Cardiac fibroblast (primary cell): Measurements from ENCODE around the gene SH3RF3.
A peak's percentile ranks its signal among the peaks of the same experiment; 100 is the strongest.

Source experiments
- DNase-seq, 2 donors: peaks; one replicate each; pipeline versions ENCODE4 v3.0.0 to v3.0.0-alpha.2; 2010; ENCODE audit warnings: low read depth in 2 of 2
- H3K4me3 ChIP-seq, 2 donors: replicated peaks in 1 of 2; 1 replicate in 1 of 2; 2 replicates in 1 of 2; pipeline ENCODE4 v1.5.1; 2011; ENCODE audit warnings: low read depth in 2 of 2, low read length in 2 of 2, mild to moderate bottlenecking in 2 of 2, moderate library complexity in 1 of 2
- CTCF ChIP-seq: IDR thresholded peaks from one replicate; pipeline ENCODE4 v1.5.1; 2011; ENCODE audit warnings: low read depth, mild to moderate bottlenecking, low read length, inconsistent platforms

SH3RF3 gene

GRCh38 chr2:109486711-109487535, 357.9 kb downstream of the SH3RF3 start:
- peak; percentile 26 to 54 for DNase-seq
- H3K4me3 ChIP-seq: no peak overlapping the region

GRCh38 chr2:109487536-109487869, 358.5 kb downstream of the SH3RF3 start:
- H3K4me3 ChIP-seq: no peak overlapping the region
- DNase-seq: no peak
- no peak for TF ChIP-seq CTCF

More at GRCh38 chr2:109486711-109487535, 357.9 kb downstream of the SH3RF3 start:
- no peak for TF ChIP-seq CTCF

- TF ChIP-seq CTCF: no peak
- DNase-seq: no peak
- no peak overlapping the region for H3K4me3 ChIP-seq
These were observed 359.1 kb downstream of the SH3RF3 start for GRCh38 chr2:109487871-109488655.

- H3K4me3 ChIP-seq: no peak overlapping the region
- no peak for DNase-seq
These were observed 360.3 kb downstream of the SH3RF3 start for GRCh38 chr2:109489296-109489695.

GRCh38 chr2:109493176-109493935, 364.4 kb downstream of the SH3RF3 start:
- H3K4me3 ChIP-seq: no peak overlapping the region
- no peak for DNase-seq
- TF ChIP-seq CTCF: no peak

More at GRCh38 chr2:109489296-109489695, 360.3 kb downstream of the SH3RF3 start:
- no peak for TF ChIP-seq CTCF

- no peak for DNase-seq
- no peak for TF ChIP-seq CTCF
- H3K4me3 ChIP-seq: no peak overlapping the region
These were observed 365.3 kb downstream of the SH3RF3 start for GRCh38 chr2:109494351-109494750.
